ENCODE data around the gene SUGCT.
"Not testable (repeated sequence)": the region's sequence is repeated elsewhere in the genome, so short reads cannot be mapped to it uniquely, and the experiment has no call there.

The SUGCT gene

DNA sequence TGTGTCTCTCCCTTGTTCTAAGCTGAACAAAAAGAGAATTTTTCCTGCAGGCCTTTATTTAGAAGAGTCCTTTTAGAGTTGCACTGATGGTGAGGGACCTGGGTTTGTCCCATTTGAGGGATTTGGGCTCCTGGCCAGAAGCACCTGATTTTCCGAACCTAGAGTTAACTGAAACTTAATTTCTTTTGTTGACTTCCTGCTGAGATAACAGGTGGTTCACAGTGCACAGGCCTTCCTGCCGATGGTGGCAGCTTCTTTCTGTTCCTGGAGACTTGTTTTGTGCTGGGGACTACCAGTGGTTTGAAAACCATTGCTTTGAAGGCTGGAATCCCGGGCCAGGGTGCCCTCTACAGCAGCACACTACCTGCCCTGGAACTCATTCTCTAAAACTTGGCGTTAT lies 99.2 kb downstream of the SUGCT start:
- Histone ChIP-seq H3K4me3 (ENCODE audit: low read depth, low read length) (no peak overlapping the region), H3K36me3 (ENCODE audit: control insufficient read depth, insufficient read depth, low read length) (no peaks in the 10 kb centered on the region), H3K4me1 (ENCODE audit: control insufficient read depth, insufficient read depth, low read length) (peaks cover 3% of the 10 kb centered on the region), H3K9me3 (ENCODE audit: control insufficient read depth, insufficient read depth, low read length) (no peaks in the 10 kb centered on the region), H3K27me3 (ENCODE audit: control insufficient read depth, insufficient read depth, low read length) (no peaks in the 10 kb centered on the region), H3K9ac (ENCODE audit: low read depth, low read length) (no peak overlapping the region)

DNA sequence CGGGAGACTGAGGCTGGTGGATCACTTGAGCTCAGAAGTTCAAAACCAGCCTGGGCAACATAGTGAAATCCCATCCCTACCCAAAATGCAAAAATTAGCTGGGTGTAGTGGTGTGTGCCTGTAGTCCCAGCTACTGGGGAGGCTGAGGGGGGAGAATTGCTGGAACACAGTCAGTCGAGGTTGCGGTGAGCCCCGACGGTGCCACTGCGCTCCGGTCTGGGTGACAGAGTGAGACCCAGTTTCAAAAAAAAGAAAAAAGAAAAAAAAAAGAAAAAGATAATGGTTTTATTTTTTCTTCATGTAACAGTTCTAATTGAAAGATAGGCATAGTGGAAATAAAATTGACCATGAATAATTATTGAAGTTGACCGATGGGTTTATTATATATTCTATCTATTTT lies 99.9 kb downstream of the SUGCT start:
- H3K9ac ChIP-seq (ENCODE audit: low read depth, low read length): no peak overlapping the region
- H3K4me3 ChIP-seq (ENCODE audit: low read depth, low read length): no peak overlapping the region
- H3K36me3 ChIP-seq (ENCODE audit: control insufficient read depth, insufficient read depth, low read length): no peaks in the 10 kb centered on the region
- peaks cover 3% of the 10 kb centered on the region for H3K4me1 ChIP-seq (ENCODE audit: control insufficient read depth, insufficient read depth, low read length)
- no peaks in the 10 kb centered on the region for H3K27me3 ChIP-seq (ENCODE audit: control insufficient read depth, insufficient read depth, low read length)
- H3K9me3 ChIP-seq (ENCODE audit: control insufficient read depth, insufficient read depth, low read length): no peaks in the 10 kb centered on the region

GRCh38 chr7:40237731-40238130 lies 102.9 kb downstream of the SUGCT start:
- no peaks in the 10 kb centered on the region for H3K9me3 ChIP-seq (ENCODE audit: control insufficient read depth, insufficient read depth, low read length)
- H3K36me3 ChIP-seq (ENCODE audit: control insufficient read depth, insufficient read depth, low read length): no peaks in the 10 kb centered on the region
- H3K9ac ChIP-seq (ENCODE audit: low read depth, low read length): no peak overlapping the region
- H3K27me3 ChIP-seq (ENCODE audit: control insufficient read depth, insufficient read depth, low read length): no peaks in the 10 kb centered on the region
- H3K4me1 ChIP-seq (ENCODE audit: control insufficient read depth, insufficient read depth, low read length): no peaks in the 10 kb centered on the region
- H3K4me3 ChIP-seq (ENCODE audit: low read depth, low read length): no peak overlapping the region

DNA sequence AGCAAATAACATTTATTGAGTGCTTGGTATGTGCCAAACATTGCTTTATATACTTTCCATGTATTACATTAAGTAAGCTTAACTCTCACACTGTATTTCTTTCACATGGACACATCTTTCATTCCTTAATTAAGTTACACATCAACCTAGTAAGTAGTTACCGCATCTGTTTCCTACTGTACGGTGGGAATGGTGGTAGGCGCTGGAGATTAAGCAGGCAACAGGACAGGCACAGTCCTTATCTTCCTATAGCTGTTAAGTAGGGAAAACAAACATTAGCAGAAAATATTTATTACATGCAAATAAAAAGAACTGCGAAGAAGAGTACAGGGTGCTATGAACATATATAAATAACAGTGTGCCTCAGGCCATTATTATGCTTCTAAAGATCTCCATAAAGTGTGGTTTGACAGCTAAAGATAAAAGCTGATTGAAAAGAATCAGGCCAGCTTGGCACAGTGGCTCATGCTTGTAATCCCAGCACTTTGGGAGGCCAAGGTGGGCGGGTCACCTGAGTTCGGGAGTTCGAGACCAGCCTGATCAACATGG lies 105.0 kb downstream of the SUGCT start:
- H3K4me3 ChIP-seq (ENCODE audit: low read depth, low read length): no peak overlapping the region
- H3K27me3 ChIP-seq (ENCODE audit: control insufficient read depth, insufficient read depth, low read length): no peaks in the 10 kb centered on the region
- H3K9me3 ChIP-seq (ENCODE audit: control insufficient read depth, insufficient read depth, low read length): no peaks in the 10 kb centered on the region
- H3K9ac ChIP-seq (ENCODE audit: low read depth, low read length): no peak overlapping the region
- no peaks in the 10 kb centered on the region for H3K4me1 ChIP-seq (ENCODE audit: control insufficient read depth, insufficient read depth, low read length)
- H3K36me3 ChIP-seq (ENCODE audit: control insufficient read depth, insufficient read depth, low read length): no peaks in the 10 kb centered on the region

GRCh38 chr7:40243076-40243475 lies 108.3 kb downstream of the SUGCT start:
- H3K4me1 ChIP-seq (ENCODE audit: control insufficient read depth, insufficient read depth, low read length): no peaks in the 10 kb centered on the region
- no peaks in the 10 kb centered on the region for H3K9me3 ChIP-seq (ENCODE audit: control insufficient read depth, insufficient read depth, low read length)
- H3K36me3 ChIP-seq (ENCODE audit: control insufficient read depth, insufficient read depth, low read length): no peaks in the 10 kb centered on the region
- H3K4me3 ChIP-seq (ENCODE audit: low read depth, low read length): no peak overlapping the region
- no peaks in the 10 kb centered on the region for H3K27me3 ChIP-seq (ENCODE audit: control insufficient read depth, insufficient read depth, low read length)
- H3K9ac ChIP-seq (ENCODE audit: low read depth, low read length): no peak overlapping the region

DNA sequence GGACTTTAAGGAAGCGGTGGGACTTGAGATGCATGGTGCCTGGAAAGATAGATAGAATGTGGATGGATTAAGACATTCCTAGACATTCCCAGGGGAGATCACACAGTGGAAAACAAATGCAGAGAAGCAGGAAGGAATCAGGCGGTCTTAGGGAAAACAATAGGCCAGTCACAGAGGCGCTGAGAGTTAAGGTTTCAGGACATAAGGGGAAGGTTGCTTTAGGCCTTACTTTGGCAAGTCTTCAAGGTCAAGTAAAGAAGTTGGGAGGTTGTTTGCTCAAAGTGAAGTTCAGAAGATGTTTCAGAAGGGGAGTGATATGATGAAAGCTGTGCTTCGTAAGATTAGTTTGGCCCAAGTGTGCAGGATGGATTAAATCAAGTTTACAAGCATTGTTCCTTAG lies 109.4 kb downstream of the SUGCT start:
- H3K36me3 ChIP-seq (ENCODE audit: control insufficient read depth, insufficient read depth, low read length): no peaks in the 10 kb centered on the region
- H3K9me3 ChIP-seq (ENCODE audit: control insufficient read depth, insufficient read depth, low read length): no peaks in the 10 kb centered on the region
- H3K27me3 ChIP-seq (ENCODE audit: control insufficient read depth, insufficient read depth, low read length): no peaks in the 10 kb centered on the region
- no peak overlapping the region for H3K4me3 ChIP-seq (ENCODE audit: low read depth, low read length)
- H3K9ac ChIP-seq (ENCODE audit: low read depth, low read length): no peak overlapping the region
- no peaks in the 10 kb centered on the region for H3K4me1 ChIP-seq (ENCODE audit: control insufficient read depth, insufficient read depth, low read length)

- no peaks in the 10 kb centered on the region for H3K27me3 ChIP-seq (ENCODE audit: control insufficient read depth, insufficient read depth, low read length)
- no peaks in the 10 kb centered on the region for H3K4me1 ChIP-seq (ENCODE audit: control insufficient read depth, insufficient read depth, low read length)
- no peaks in the 10 kb centered on the region for H3K36me3 ChIP-seq (ENCODE audit: control insufficient read depth, insufficient read depth, low read length)
- no peak overlapping the region for H3K4me3 ChIP-seq (ENCODE audit: low read depth, low read length)
- H3K9ac ChIP-seq (ENCODE audit: low read depth, low read length): no peak overlapping the region
- no peaks in the 10 kb centered on the region for H3K9me3 ChIP-seq (ENCODE audit: control insufficient read depth, insufficient read depth, low read length)
Observed at GRCh38 chr7:40248681-40249080, 113.9 kb downstream of the SUGCT start.

DNA sequence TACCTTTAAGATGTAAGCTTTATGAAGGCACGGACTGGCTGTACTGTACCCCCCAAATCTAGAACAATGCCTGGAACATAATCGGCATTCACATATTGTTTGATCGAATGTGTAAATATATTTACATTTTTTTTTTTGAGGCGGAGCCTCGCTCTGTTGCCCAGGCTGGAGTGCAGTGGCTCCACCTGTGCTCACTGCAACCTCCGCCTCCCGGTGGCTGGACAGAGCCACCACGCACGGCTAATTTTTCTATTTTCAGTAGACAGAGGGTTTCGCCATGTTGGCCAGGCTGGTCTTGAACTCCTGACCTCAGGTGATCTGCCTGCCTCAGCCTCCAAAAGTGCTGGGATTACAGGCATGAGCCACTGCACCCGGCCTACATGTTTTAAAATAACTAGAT lies 118.6 kb downstream of the SUGCT start:
- H3K36me3 ChIP-seq (ENCODE audit: control insufficient read depth, insufficient read depth, low read length); H3K4me1 ChIP-seq (ENCODE audit: control insufficient read depth, insufficient read depth, low read length); H3K4me3 ChIP-seq (ENCODE audit: low read depth, low read length); H3K9me3 ChIP-seq (ENCODE audit: control insufficient read depth, insufficient read depth, low read length); H3K9ac ChIP-seq (ENCODE audit: low read depth, low read length); H3K27me3 ChIP-seq (ENCODE audit: control insufficient read depth, insufficient read depth, low read length): not testable (repeated sequence)

DNA sequence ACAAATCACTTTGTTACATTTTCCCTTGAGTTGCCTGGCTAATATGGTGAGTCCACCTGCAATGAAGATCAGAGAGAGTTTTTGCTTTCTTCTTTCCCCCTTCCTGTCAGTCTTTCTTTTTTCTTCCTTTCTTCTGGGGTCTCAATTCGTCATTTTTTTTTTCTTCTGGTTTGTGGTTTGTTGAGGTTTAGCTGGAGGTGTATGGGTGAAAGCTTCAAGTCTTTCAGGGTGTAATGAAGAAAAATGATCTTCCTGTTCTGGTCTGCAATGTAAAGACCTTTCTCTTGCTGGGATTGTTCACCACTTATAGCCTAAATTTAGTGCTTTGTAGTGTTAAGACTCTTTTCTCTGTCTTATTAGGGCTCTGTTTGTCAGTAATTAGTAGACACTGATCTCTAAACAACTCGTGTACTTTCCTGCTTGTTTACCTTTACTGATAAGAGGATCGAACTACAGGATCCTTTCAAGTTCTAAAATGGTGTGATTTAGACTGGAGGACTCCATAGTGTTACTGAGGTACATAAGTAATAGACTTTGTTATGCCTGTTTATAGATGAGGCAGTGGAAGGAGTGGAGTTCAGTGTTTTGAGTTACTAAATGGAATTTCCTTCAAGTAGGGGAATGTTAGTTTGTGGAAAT lies 129.1 kb downstream of the SUGCT start:
- H3K9ac ChIP-seq (ENCODE audit: low read depth, low read length): no peak overlapping the region
- H3K27me3 ChIP-seq (ENCODE audit: control insufficient read depth, insufficient read depth, low read length): no peaks in the 10 kb centered on the region
- H3K4me3 ChIP-seq (ENCODE audit: low read depth, low read length): no peak overlapping the region
- no peaks in the 10 kb centered on the region for H3K36me3 ChIP-seq (ENCODE audit: control insufficient read depth, insufficient read depth, low read length)
- H3K9me3 ChIP-seq (ENCODE audit: control insufficient read depth, insufficient read depth, low read length): no peaks in the 10 kb centered on the region
- no peaks in the 10 kb centered on the region for H3K4me1 ChIP-seq (ENCODE audit: control insufficient read depth, insufficient read depth, low read length)

DNA sequence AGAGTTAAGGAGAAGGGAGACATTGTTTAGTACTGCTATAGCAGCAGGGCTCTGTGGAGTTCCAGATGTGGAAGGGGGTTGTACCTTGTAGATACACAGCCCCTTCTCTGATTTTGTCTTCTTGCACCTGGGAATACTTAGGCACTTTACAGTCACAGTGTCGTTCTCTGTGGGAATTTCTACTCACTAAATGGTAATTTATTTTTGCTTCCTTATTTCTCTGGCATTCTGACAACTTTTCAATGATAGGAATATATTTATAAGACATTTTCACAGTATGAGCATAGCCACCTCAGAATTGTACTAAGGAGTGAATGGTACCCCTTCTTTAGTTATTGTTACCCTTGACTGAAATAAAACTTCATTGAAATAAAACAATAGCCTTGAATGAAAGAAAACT lies 132.8 kb downstream of the SUGCT start:
- no peaks in the 10 kb centered on the region for H3K27me3 ChIP-seq (ENCODE audit: control insufficient read depth, insufficient read depth, low read length)
- H3K36me3 ChIP-seq (ENCODE audit: control insufficient read depth, insufficient read depth, low read length): no peaks in the 10 kb centered on the region
- no peaks in the 10 kb centered on the region for H3K4me1 ChIP-seq (ENCODE audit: control insufficient read depth, insufficient read depth, low read length)
- H3K9me3 ChIP-seq (ENCODE audit: control insufficient read depth, insufficient read depth, low read length): no peaks in the 10 kb centered on the region
- no peak overlapping the region for H3K9ac ChIP-seq (ENCODE audit: low read depth, low read length)
- H3K4me3 ChIP-seq (ENCODE audit: low read depth, low read length): no peak overlapping the region

DNA sequence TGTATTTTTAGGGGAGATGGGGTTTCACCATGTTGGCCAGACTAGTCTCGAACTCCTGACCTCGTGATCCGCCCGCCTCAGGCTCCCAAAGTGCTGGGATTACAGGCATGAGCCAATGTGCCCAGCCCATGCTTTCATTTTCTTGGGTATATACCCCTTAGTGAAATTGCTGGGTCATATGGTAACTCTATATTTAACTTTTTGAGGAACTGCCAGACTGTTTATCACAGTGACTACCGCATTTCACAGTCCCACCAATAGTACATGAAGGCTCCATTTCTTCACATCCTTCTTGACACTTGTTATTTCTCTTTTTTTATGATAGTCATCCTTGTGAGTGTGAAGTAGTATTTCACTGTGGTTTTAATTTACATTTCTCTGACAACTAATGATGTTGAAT lies 134.0 kb downstream of the SUGCT start:
- not testable (repeated sequence) for H3K27me3 ChIP-seq (ENCODE audit: control insufficient read depth, insufficient read depth, low read length); H3K4me1 ChIP-seq (ENCODE audit: control insufficient read depth, insufficient read depth, low read length); H3K36me3 ChIP-seq (ENCODE audit: control insufficient read depth, insufficient read depth, low read length); H3K9me3 ChIP-seq (ENCODE audit: control insufficient read depth, insufficient read depth, low read length); H3K4me3 ChIP-seq (ENCODE audit: low read depth, low read length); H3K9ac ChIP-seq (ENCODE audit: low read depth, low read length)

- H3K9ac ChIP-seq (ENCODE audit: low read depth, low read length): no peak overlapping the region
- no peaks in the 10 kb centered on the region for H3K4me1 ChIP-seq (ENCODE audit: control insufficient read depth, insufficient read depth, low read length)
- H3K4me3 ChIP-seq (ENCODE audit: low read depth, low read length): no peak overlapping the region
- H3K9me3 ChIP-seq (ENCODE audit: control insufficient read depth, insufficient read depth, low read length): no peaks in the 10 kb centered on the region
- no peaks in the 10 kb centered on the region for H3K36me3 ChIP-seq (ENCODE audit: control insufficient read depth, insufficient read depth, low read length)
- no peaks in the 10 kb centered on the region for H3K27me3 ChIP-seq (ENCODE audit: control insufficient read depth, insufficient read depth, low read length)
Observed at GRCh38 chr7:40276061-40276460, 141.3 kb downstream of the SUGCT start.

Measured in iPS-15b (cell line).